ENCODE results near the gene RPL11. TPM values are rescaled to one million over a fixed set of nuclear protein-coding genes. Genes with fewer than 3 reads are reported as not detected.

The RPL11 gene
- total and polyA plus RNA-seq, 2 of the 4 experiments (the other 2 are of a cell fraction): 452 to 1,692 TPM

DNA sequence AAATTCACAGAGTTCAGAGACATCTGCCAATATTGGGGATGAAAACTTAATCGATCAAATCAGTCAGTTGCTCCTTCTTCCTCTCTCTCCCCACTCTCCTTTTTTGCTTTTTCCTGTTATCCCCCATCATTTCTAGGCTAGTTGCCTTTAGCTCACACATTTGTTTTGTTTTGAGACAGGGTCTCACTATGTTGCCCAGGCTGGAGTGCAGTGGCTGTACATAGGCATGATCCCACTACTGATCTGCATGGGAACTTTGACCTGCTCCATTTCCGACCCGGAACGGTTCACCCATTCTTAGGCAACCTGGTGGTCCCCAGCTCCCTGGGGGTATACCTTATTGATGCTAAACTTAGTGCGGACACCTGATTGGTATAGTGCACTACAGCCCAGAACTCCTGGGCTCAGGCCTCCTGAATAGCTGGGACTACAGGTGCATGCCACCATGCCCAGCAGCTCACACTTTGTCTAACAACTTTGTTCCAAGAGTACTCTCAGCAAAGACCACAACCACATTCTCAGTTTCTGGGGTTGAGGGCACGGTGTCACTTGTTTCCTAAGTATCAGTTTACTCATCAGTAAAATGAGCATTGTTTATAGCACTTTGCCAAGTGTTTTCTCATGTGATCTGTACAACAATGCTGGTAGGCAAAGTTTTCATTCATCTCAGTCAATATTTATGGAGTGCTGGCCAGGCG is 45.0 kb downstream of the RPL11 start:
- POLR2A ChIA-PET (ENCODE audit: unreplicated experiment): no interaction called here

More for the DNA sequence above, 45.0 kb downstream of the RPL11 start:
- no peak overlapping the region for H3K27ac ChIP-seq (ENCODE audit: insufficient read depth, low read length)
- CTCF ChIA-PET: no interaction called here
- 0 out of 2 replicates have a peak, but pooled peaks cover 2% of the 10 kb centered on the region for H3K36me3 ChIP-seq (ENCODE audit: control insufficient read depth, insufficient read depth, low read length)
- H2BK120ac ChIP-seq (ENCODE audit: low read depth, low read length): no peak overlapping the region
- no peak for DNase-seq
- no peaks in the 10 kb centered on the region for H3K9me3 ChIP-seq (ENCODE audit: control insufficient read depth, insufficient read depth, low read length)
- no peak overlapping the region for H2BK15ac ChIP-seq (ENCODE audit: low read depth, low read length)
- no peaks in the 10 kb centered on the region for H3K27me3 ChIP-seq (ENCODE audit: control insufficient read depth, insufficient read depth, low read length)
- no peak overlapping the region for H4K5ac ChIP-seq (ENCODE audit: low read depth, low read length)
- ATAC-seq (ENCODE audit: low read depth): no peak
- H4K91ac ChIP-seq (ENCODE audit: insufficient read depth, low read depth, low read length): no peak overlapping the region
- no peak overlapping the region for H2BK5ac ChIP-seq (ENCODE audit: low read depth, low read length, poor library complexity, severe bottlenecking)
- no peak overlapping the region for H3K14ac ChIP-seq (replicated peaks; ENCODE audit: low read depth, low read length)
- peaks cover 7 to 57% of the 10 kb centered on the region in 2 experiments for H3K79me1 ChIP-seq (ENCODE audit: low read depth in 1 of 2, low read length in 2 of 2)
- H3K4ac ChIP-seq (ENCODE audit: low read depth, low read length): no peak overlapping the region
- H2BK20ac ChIP-seq (ENCODE audit: low read depth, low read length): no peak overlapping the region
- H4K20me1 ChIP-seq (ENCODE audit: insufficient read depth, low read length): peaks cover 3% of the 10 kb centered on the region; the same call in 1 of the 2 replicates
- no peak overlapping the region for H3K4me3 ChIP-seq (ENCODE audit: insufficient read depth, low read depth, low read length)
- peaks cover 18% of the 10 kb centered on the region for H3K9me1 ChIP-seq (ENCODE audit: insufficient read depth, low read length)
- no peak overlapping the region for H2AK9ac ChIP-seq (replicated peaks; ENCODE audit: low read depth, low read length, poor library complexity)
- H3K4me2 ChIP-seq (ENCODE audit: low read depth, low read length): no peak overlapping the region
- intact Hi-C loops (cut with micrococcal nuclease) (no loop called here), in situ Hi-C loops (cut with MboI; ENCODE audit: low sequenced_read_pairs) (no loop called here), dilution Hi-C loops (cut with HindIII; ENCODE audit: low sequenced_read_pairs, unreplicated experiment) (no loop called here)
- no peak overlapping the region for H3K23ac ChIP-seq (ENCODE audit: low read depth, low read length)
- no peak overlapping the region for H2AFZ ChIP-seq (replicated peaks; ENCODE audit: low read length, poor library complexity)
- no peak overlapping the region for H3K18ac ChIP-seq (ENCODE audit: low read depth, low read length)
- BruUV-seq (replicated peaks): no TSS peak
- 100% methylated on average over 1 of the region's 7 CpGs; no CpG with 5 or more reads in 1 of the 2 experiments for WGBS, 2 experiments (ENCODE audit: extremely low coverage in 2 of 2, insufficient read length in 1 of 2)
- H2AK5ac ChIP-seq (ENCODE audit: low read depth, low read length): no peak overlapping the region
- no peak overlapping the region for H3K9ac ChIP-seq (ENCODE audit: low read depth, low read length)
- H4K8ac ChIP-seq (ENCODE audit: low read depth in 2 of 2, low read length in 2 of 2): no peak overlapping the region
- peaks cover 6% of the 10 kb centered on the region for H3K4me1 ChIP-seq (ENCODE audit: control insufficient read depth, insufficient read depth, low read length)
- TF ChIP-seq RFX5 (IDR thresholded peaks at IDR 0.05; ENCODE audit: low read depth, low read length): no peak
- no peak for TF ChIP-seq CEBPB (IDR thresholded peaks at IDR 0.05; ENCODE audit: low read depth, low read length)
- no peak for TF ChIP-seq SMC3 (IDR thresholded peaks at IDR 0.05; ENCODE audit: low read depth, low read length)
- TF ChIP-seq, protein P1, sequence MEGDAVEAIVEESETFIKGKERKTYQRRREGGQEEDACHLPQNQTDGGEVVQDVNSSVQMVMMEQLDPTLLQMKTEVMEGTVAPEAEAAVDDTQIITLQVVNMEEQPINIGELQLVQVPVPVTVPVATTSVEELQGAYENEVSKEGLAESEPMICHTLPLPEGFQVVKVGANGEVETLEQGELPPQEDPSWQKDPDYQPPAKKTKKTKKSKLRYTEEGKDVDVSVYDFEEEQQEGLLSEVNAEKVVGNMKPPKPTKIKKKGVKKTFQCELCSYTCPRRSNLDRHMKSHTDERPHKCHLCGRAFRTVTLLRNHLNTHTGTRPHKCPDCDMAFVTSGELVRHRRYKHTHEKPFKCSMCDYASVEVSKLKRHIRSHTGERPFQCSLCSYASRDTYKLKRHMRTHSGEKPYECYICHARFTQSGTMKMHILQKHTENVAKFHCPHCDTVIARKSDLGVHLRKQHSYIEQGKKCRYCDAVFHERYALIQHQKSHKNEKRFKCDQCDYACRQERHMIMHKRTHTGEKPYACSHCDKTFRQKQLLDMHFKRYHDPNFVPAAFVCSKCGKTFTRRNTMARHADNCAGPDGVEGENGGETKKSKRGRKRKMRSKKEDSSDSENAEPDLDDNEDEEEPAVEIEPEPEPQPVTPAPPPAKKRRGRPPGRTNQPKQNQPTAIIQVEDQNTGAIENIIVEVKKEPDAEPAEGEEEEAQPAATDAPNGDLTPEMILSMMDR (conservative IDR thresholded peaks at IDR 0.05; ENCODE audit: low read depth, low read length): no peak
- no peak for TF ChIP-seq FOS (IDR thresholded peaks at IDR 0.05; ENCODE audit: low read depth, low read length)
- TF ChIP-seq RCOR1 (IDR thresholded peaks at IDR 0.05; ENCODE audit: insufficient replicate concordance, low read length): no peak
- TF ChIP-seq, protein P2, sequence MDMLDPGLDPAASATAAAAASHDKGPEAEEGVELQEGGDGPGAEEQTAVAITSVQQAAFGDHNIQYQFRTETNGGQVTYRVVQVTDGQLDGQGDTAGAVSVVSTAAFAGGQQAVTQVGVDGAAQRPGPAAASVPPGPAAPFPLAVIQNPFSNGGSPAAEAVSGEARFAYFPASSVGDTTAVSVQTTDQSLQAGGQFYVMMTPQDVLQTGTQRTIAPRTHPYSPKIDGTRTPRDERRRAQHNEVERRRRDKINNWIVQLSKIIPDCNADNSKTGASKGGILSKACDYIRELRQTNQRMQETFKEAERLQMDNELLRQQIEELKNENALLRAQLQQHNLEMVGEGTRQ (IDR thresholded peaks at IDR 0.05; ENCODE audit: low read depth, low read length): no peak
- no peak for TF ChIP-seq MAZ (IDR thresholded peaks at IDR 0.05; ENCODE audit: borderline replicate concordance, low read depth, low read length)
- TF ChIP-seq BHLHE40 (IDR thresholded peaks at IDR 0.05; ENCODE audit: low read depth, low read length): no peak
- TF ChIP-seq, protein P3, sequence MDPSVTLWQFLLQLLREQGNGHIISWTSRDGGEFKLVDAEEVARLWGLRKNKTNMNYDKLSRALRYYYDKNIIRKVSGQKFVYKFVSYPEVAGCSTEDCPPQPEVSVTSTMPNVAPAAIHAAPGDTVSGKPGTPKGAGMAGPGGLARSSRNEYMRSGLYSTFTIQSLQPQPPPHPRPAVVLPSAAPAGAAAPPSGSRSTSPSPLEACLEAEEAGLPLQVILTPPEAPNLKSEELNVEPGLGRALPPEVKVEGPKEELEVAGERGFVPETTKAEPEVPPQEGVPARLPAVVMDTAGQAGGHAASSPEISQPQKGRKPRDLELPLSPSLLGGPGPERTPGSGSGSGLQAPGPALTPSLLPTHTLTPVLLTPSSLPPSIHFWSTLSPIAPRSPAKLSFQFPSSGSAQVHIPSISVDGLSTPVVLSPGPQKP (IDR thresholded peaks at IDR 0.05; ENCODE audit: borderline replicate concordance, low read depth, low read length): no peak
- TF ChIP-seq MXI1 (IDR thresholded peaks at IDR 0.05; ENCODE audit: borderline replicate concordance, low read depth, low read length): no peak
- no peak overlapping the region for H3K56ac ChIP-seq (ENCODE audit: extremely low read depth, insufficient read depth, low read length)
